Activated CD8-positive, alpha-beta T cell treated with anti-CD3 and anti-CD28 coated beads, Interleukin-2, amount 10 ng/mL, durations not matched to agents 7 days and 5 days (primary cell): ENCODE data around the gene MIPEP. TPM values are rescaled to one million over a fixed set of nuclear protein-coding genes. Genes with fewer than 3 reads are reported as not detected.
"Not testable (repeated sequence)": the region's sequence is repeated elsewhere in the genome, so short reads cannot be mapped to it uniquely, and the experiment has no call there.

Experiments used
- ATAC-seq: fragments of 150-1000 bp; cut with Tn5 transposase; one replicate; pipeline ENCODE4 v1.10.0; 2021; ENCODE audit warnings: moderate library complexity
- CTCF ChIA-PET: fragments of 350-600 bp; sonication (Branson Sonifier 250); formaldehyde crosslinking; loops from one replicate; lab custom pipeline; 2021; ENCODE audit warnings: antibody characterized with exemption; lab: Charles Lee
- POLR2A ChIA-PET: fragments of 350-600 bp; sonication (Branson Sonifier 250); formaldehyde crosslinking; loops from one replicate; lab custom pipeline; 2021; ENCODE audit warnings: antibody characterized with exemption; lab: Charles Lee
- DNase-seq: peaks from one replicate; pipeline ENCODE4 v3.0.0-alpha.2; 2020
- H3K27ac Mint-ChIP-seq: one replicate; pipeline ENCODE4 v1.8.0; 2021; ENCODE audit warnings: mild to moderate bottlenecking, mixed read lengths
- H3K27me3 Mint-ChIP-seq: one replicate; pipeline ENCODE4 v1.8.0; 2021; ENCODE audit warnings: low read depth, mixed read lengths
- H3K36me3 Mint-ChIP-seq: one replicate; pipeline ENCODE4 v1.8.0; 2021; ENCODE audit warnings: low read depth, mixed read lengths
- H3K4me1 Mint-ChIP-seq: one replicate; pipeline ENCODE4 v1.8.0; 2021; ENCODE audit warnings: low read depth, mixed read lengths
- H3K4me3 Mint-ChIP-seq: one replicate; pipeline ENCODE4 v1.8.0; 2021; ENCODE audit warnings: mild to moderate bottlenecking, mixed read lengths
- H3K9me3 Mint-ChIP-seq: one replicate; pipeline ENCODE4 v1.8.0; 2022; ENCODE audit warnings: mixed read lengths; ENCODE audit not compliant: insufficient read depth
- total RNA-seq, 2 experiments: library from RNA; stranded (reverse); gene quantifications; one replicate each; pipeline ENCODE4 v1.2.3, GENCODE V29; 2021

The MIPEP gene
- total RNA-seq, 2 experiments from 2014 or later = 9.6 to 11.6 TPM

DNA sequence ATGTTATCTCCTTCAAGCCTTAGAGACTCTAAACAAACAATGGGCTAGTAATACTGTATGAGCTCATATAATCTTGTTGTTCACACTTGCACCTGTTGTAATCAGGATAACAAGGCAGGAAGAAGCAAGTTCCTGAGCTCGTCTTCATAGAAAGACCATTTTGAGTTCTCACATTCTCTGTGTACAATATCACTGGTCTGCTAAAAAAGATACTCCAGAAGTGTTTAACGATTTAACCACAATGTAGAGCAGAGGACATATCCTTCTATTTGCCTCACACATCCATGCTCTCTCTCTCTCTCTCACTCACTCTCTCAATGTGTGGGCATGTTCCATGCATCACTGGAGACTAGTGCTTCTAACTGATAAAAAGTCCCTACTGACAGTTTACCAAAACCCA is 122.9 kb downstream of the MIPEP start:
- H3K4me3 Mint-ChIP-seq = no peak overlapping the region
- no peaks in the 10 kb centered on the region for H3K36me3 Mint-ChIP-seq
- ATAC-seq (no peak), DNase-seq (no peak)
- H3K4me1 Mint-ChIP-seq = no peaks in the 10 kb centered on the region
- H3K27me3 Mint-ChIP-seq = no peaks in the 10 kb centered on the region
- POLR2A ChIA-PET = no interaction called here
- H3K27ac Mint-ChIP-seq = no peak overlapping the region
- CTCF ChIA-PET = no interaction called here
- H3K9me3 Mint-ChIP-seq = no peaks in the 10 kb centered on the region

DNA sequence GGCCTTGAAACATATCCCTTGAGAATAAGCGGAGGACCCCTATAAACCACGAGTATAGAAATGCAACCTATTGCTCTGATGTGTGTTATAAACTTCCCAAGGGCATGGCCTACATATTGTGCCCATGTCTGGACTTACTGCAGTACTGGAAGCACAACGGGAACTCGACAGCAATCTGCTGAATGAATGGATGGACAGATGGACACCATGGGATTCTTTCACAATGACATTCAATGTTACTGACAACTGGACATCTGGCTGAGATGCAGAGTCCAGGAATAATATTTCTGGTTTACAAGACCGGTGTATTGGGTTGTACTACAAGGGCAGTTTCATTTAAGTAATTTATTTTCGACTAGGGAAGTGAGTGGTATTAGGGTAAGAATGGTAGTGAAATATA is 123.7 kb downstream of the MIPEP start:
- Mint-ChIP-seq H3K9me3 (no peaks in the 10 kb centered on the region), H3K27me3 (no peaks in the 10 kb centered on the region), H3K27ac (no peak overlapping the region), H3K4me1 (no peaks in the 10 kb centered on the region), H3K4me3 (no peak overlapping the region), H3K36me3 (no peaks in the 10 kb centered on the region)
- ATAC-seq = no peak
- DNase-seq = no peak
- ChIA-PET CTCF (no interaction called here), POLR2A (no interaction called here)

DNA sequence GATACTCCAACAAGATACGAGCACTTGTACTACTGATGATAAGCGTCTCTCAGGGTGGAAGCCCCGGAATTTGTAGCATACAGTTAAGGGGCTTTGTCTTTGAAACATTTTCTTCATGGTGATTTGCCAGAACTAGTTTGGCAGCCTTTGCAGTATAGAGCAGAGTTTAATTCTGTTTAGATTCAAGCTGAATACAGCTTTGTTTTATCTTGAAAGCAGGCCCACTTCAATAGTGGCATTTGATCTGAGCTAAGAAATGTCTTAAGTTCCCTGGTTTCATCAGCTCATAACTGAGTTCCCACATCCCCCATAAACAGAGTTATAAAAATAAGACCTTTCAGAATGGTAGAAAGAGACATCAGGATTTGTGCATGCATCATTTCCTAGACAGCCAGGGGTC is 125.9 kb downstream of the MIPEP start:
- Mint-ChIP-seq H3K27me3 (no peaks in the 10 kb centered on the region), H3K36me3 (no peaks in the 10 kb centered on the region), H3K27ac (no peak overlapping the region), H3K4me3 (no peak overlapping the region), H3K9me3 (no peaks in the 10 kb centered on the region), H3K4me1 (no peaks in the 10 kb centered on the region)
- ChIA-PET CTCF (no interaction called here), POLR2A (no interaction called here)
- ATAC-seq (no peak), DNase-seq (no peak)

DNA sequence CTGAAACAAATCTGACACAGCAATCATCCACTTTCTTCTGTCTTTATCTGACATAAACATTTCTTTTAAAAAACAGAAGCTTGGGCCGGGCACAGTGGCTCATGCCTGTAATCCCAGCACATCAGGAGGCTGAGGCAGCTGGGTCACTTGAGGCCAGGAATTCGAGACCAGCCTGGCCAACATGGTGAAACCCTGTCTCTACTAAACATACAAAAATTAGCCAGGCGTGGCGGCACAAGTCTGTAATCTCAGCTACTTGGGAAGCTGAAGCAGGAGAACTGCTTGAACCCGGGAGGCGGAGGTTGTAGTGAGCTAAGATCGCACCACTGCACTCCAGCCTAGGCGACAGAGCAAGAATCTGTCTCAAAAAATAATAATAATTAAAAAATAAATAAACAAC is 127.4 kb downstream of the MIPEP start:
- H3K4me1 Mint-ChIP-seq, H3K9me3 Mint-ChIP-seq, ATAC-seq, POLR2A ChIA-PET, H3K36me3 Mint-ChIP-seq, DNase-seq, H3K27me3 Mint-ChIP-seq, H3K4me3 Mint-ChIP-seq, H3K27ac Mint-ChIP-seq: not testable (repeated sequence)
- CTCF ChIA-PET = interaction anchor here (0.9 kb wide), 1 partner anchor 294 kb away, joined by 3 read pairs; no protein-coding TSS in a partner anchor

DNA sequence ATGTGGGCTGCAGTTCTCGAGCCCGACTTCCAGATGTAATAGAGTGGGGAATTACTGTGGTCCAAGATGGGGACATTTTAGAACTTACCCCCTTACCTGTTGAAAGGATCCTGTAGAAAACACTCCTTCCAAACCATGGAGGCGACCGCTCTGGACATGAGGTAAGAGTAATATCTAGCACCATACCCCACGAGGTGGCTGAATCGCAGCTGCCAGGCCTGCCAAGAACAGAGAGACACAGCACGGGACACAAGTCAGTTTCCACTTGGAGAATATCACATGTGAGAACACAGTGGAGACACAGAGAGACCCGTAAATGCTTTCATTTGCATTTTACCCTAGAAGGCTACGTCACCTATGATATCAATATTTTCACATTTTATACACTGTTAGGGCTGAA is 129.2 kb downstream of the MIPEP start:
- Mint-ChIP-seq H3K9me3 (no peaks in the 10 kb centered on the region), H3K4me3 (no peak overlapping the region), H3K4me1 (no peaks in the 10 kb centered on the region), H3K27ac (no peak overlapping the region), H3K36me3 (no peaks in the 10 kb centered on the region), H3K27me3 (no peaks in the 10 kb centered on the region)
- ChIA-PET POLR2A (no interaction called here), CTCF (no interaction called here)
- ATAC-seq (no peak), DNase-seq (no peak)

DNA sequence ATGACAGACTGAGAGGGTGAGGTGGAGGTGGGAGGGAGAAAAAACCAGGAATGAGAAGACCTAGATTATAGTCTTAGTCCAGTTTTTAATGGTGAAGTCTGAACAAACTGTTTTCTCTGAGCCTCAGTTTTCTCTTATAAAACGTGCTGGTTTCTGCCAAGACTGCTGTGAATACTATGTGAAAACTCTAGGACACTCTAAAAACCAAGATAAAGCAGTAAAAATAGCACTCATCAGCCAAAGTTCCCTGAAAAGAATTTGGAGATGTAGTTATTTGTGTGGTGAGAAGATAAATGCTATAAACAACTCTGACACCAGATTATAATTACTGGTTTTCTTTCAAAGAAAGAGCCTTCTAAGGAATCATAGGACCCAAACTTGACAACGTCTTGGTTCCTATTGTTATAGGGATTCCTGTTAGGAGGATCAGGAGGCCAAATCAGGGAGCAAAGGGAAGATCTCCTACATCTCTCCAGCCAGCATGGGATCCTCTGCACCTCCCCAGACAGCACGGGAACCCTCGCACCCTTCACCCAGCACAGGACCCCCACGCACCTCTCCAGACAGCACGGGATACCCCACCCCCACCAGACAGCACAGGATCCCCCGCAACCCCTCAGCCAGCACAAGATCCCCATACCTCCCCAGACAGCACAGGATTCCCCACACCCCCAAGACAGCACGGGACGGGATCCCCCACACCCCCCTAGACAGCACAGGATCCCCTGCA is 130.2 kb downstream of the MIPEP start:
- H3K27me3 Mint-ChIP-seq = no peaks in the 10 kb centered on the region
- H3K36me3 Mint-ChIP-seq = no peaks in the 10 kb centered on the region
- H3K4me1 Mint-ChIP-seq = no peaks in the 10 kb centered on the region
- POLR2A ChIA-PET = no interaction called here
- CTCF ChIA-PET = interaction anchor here (1.0 kb wide), 1 partner anchor 18 kb away, joined by 3 read pairs; no protein-coding TSS in a partner anchor
- no peaks in the 10 kb centered on the region for H3K9me3 Mint-ChIP-seq
- ATAC-seq (no peak), DNase-seq (no peak)
- H3K4me3 Mint-ChIP-seq = no peak overlapping the region
- H3K27ac Mint-ChIP-seq = no peak overlapping the region

DNA sequence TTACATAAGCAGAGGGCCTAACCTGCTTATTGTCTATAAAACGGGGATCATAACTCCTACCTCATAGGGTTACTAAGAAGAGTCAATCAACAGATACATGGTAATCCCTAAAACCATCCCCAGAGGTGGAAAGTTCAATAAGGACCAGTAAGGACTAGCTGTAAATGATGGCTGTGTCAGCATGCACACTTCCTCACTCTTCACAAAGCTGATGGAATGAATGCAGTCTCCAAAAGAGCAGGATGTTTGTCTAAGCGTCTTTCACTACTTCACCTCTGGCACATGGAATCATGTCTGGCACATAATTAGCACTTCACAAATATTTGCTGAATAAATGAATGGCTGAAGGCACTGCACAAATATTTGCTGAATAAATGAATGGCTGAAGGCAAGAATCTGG is 134.2 kb downstream of the MIPEP start:
- H3K27me3 Mint-ChIP-seq = no peaks in the 10 kb centered on the region
- no peaks in the 10 kb centered on the region for H3K4me1 Mint-ChIP-seq
- no peaks in the 10 kb centered on the region for H3K36me3 Mint-ChIP-seq
- no peak overlapping the region for H3K4me3 Mint-ChIP-seq
- no peak for DNase-seq
- H3K27ac Mint-ChIP-seq = no peak overlapping the region
- POLR2A ChIA-PET = no interaction called here
- ATAC-seq = no peak
- CTCF ChIA-PET = interaction anchor here (1.5 kb wide), 1 partner anchor 13 kb away, joined by 3 read pairs; no protein-coding TSS in a partner anchor
- no peaks in the 10 kb centered on the region for H3K9me3 Mint-ChIP-seq

DNA sequence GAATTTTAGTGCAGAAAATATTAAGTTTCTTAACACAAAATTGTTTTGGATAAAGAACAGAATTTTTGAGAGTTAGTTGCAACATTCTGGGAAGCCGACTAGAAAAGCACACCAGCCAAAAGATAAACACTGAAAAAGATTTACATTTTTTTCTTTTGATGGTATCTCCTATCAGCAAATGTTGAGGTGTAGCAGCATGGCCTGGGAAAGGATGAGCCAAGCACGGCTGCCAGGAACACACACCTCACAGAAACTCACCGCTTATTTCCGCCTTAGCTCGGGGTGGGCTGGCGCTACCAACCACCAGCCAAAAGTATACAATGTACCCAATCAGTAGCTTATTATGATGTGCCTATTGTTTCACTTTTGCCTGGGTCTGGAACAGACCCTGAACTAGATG is 134.7 kb downstream of the MIPEP start:
- Mint-ChIP-seq H3K27me3 (no peaks in the 10 kb centered on the region), H3K27ac (no peak overlapping the region), H3K4me3 (no peak overlapping the region), H3K4me1 (no peaks in the 10 kb centered on the region), H3K36me3 (no peaks in the 10 kb centered on the region), H3K9me3 (no peaks in the 10 kb centered on the region)
- ChIA-PET POLR2A (no interaction called here), CTCF (interaction anchor here (1.5 kb wide), 1 partner anchor 13 kb away, joined by 3 read pairs; no protein-coding TSS in a partner anchor)
- ATAC-seq (no peak), DNase-seq (no peak)

DNA sequence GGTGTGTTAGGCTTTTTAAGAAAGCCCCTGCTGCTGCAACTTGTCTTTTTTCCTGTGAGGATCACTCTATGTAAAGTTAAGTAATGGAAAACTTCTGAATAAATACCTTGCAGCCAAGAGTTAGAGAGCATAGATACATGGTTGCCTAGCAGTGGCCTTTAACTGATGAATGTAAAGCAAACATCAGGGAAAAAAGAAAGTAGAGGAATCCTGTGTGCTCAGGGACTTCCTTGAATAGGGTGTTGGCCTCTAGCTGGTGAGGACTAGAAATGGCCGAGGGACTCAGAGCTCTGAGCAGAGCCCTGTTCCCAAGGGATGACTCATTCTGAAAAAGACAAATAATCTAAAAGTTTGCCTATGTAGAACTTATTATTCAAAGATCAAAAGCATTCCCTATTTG is 135.7 kb downstream of the MIPEP start:
- H3K4me3 Mint-ChIP-seq = no peak overlapping the region
- no peak overlapping the region for H3K27ac Mint-ChIP-seq
- H3K4me1 Mint-ChIP-seq = no peaks in the 10 kb centered on the region
- CTCF ChIA-PET = no interaction called here
- no peaks in the 10 kb centered on the region for H3K27me3 Mint-ChIP-seq
- POLR2A ChIA-PET = no interaction called here
- H3K36me3 Mint-ChIP-seq = no peaks in the 10 kb centered on the region
- ATAC-seq (no peak), DNase-seq (no peak)
- H3K9me3 Mint-ChIP-seq = no peaks in the 10 kb centered on the region

DNA sequence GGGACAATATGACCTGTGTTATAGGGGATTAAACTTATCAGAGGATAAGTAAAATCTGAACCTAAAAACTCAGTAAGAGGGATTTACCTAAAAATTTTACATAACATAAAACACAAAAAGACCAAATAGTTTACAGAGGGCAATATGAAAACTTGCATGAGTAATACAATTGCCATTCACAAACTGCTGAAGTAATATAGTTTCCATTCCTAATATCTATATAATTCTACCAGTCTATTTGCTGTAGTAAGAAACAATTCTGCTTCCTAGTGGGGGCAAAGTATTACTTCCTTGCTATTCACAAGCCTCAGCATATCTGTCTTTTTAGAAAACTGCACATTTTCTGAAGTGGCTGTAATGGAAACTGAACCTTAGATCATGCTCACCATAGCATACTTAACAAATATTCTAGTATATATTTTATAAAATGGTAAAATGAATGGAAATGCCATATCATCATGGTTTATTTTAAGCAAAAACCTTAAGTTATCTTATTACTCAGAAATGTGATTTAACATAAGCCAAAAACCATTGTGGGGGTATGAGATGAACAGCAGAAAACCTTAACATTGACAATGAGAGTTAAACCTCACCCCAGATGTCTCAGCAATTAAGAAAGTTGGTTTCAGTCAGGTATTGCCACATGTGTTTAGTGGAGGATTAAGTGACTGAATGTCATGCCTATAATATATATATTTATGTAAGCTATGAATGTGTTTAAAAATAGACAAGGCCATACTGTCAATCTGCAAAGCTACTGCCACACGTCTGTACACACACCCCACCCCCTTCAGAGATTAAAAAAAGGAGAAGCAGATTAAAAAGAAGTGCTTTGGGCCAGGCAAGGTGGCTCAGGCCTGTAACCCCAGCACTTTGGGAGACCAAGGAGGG is 136.8 kb downstream of the MIPEP start:
- Mint-ChIP-seq H3K27ac (no peak overlapping the region), H3K4me1 (no peaks in the 10 kb centered on the region), H3K9me3 (no peaks in the 10 kb centered on the region), H3K4me3 (no peak overlapping the region), H3K36me3 (no peaks in the 10 kb centered on the region), H3K27me3 (no peaks in the 10 kb centered on the region)
- POLR2A ChIA-PET = interaction anchor here (0.6 kb wide), 1 partner anchor 56 kb away, joined by 3 read pairs; no protein-coding TSS in a partner anchor
- no peak for DNase-seq
- CTCF ChIA-PET = no interaction called here
- ATAC-seq = no peak

DNA sequence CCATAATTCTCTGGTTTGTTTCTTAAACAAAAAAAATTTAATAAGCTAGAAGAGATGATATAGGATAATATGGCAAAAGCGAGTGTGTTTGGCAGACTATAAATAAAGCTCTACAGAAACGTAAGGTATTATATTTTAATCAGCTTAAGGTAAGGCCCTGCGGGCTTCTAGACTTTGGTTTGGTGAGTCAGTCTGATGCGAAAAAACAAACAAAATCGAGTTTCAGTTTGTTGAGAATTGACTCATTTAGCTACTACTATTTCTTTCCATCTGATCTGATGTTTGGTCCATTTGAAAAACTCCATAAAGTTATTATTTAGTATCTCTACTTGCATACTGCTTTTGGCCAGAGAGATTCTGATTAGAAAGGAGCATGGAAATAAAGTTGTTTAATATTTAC is 138.0 kb downstream of the MIPEP start:
- Mint-ChIP-seq H3K4me1 (no peaks in the 10 kb centered on the region), H3K27ac (no peak overlapping the region), H3K4me3 (no peak overlapping the region), H3K36me3 (no peaks in the 10 kb centered on the region), H3K9me3 (no peaks in the 10 kb centered on the region), H3K27me3 (no peaks in the 10 kb centered on the region)
- POLR2A ChIA-PET = no interaction called here
- ATAC-seq = no peak
- CTCF ChIA-PET = interaction anchor here (1.2 kb wide), 1 partner anchor 10 kb away, joined by 4 read pairs; no protein-coding TSS in a partner anchor
- no peak for DNase-seq
